Hepatocyte (in vitro differentiated cells): ENCODE data around the gene NHSL2. TPM values are rescaled to one million over a fixed set of nuclear protein-coding genes. Genes with fewer than 3 reads are reported as not detected.

Experiments
- DNase-seq: peaks from one replicate; pipeline ENCODE4 v3.0.0-alpha.2; 2016; ENCODE audit warnings: low spot score
- H2AFZ ChIP-seq: fragments of 200-600 bp; sonication (generic); 2 replicates; pipeline ENCODE4 v1.6.0; 2016; ENCODE audit warnings: antibody characterized with exemption, mild to moderate bottlenecking
- H3K27ac ChIP-seq: fragments of 200-600 bp; sonication (generic); 2 replicates; pipeline ENCODE4 v1.5.1; 2016; ENCODE audit warnings: mild to moderate bottlenecking
- H3K27me3 ChIP-seq: fragments of 200-600 bp; sonication (generic); 2 replicates; pipeline ENCODE4 v1.6.1; 2016
- H3K36me3 ChIP-seq: fragments of 200-600 bp; sonication (generic); replicated peaks from 2 replicates; pipeline ENCODE4 v1.5.1; 2016; ENCODE audit warnings: low read depth; ENCODE audit not compliant: insufficient read depth
- H3K4me1 ChIP-seq: fragments of 200-600 bp; sonication (generic); 2 replicates; pipeline ENCODE4 v1.5.1; 2016; ENCODE audit warnings: mild to moderate bottlenecking, moderate library complexity; ENCODE audit not compliant: insufficient read depth
- H3K4me2 ChIP-seq: fragments of 200-600 bp; sonication (generic); 2 replicates; pipeline ENCODE4 v1.6.0; 2016
- H3K4me3 ChIP-seq: fragments of 200-600 bp; sonication (generic); 2 replicates; pipeline ENCODE4 v1.5.1; 2016; ENCODE audit warnings: mild to moderate bottlenecking
- H3K79me2 ChIP-seq: fragments of 200-600 bp; sonication (generic); 2 replicates; pipeline ENCODE4 v1.6.0; 2017; ENCODE audit warnings: mild to moderate bottlenecking
- H3K9me2 ChIP-seq: fragments of 200-600 bp; sonication (generic); replicated peaks from 2 replicates; pipeline ENCODE4 v1.6.0; 2017; ENCODE audit warnings: mild to moderate bottlenecking; ENCODE audit not compliant: insufficient read depth
- H3K9me3 ChIP-seq: fragments of 200-600 bp; sonication (generic); 2 replicates; pipeline ENCODE4 v1.5.1; 2016; ENCODE audit warnings: low read depth, mild to moderate bottlenecking
- H4K20me1 ChIP-seq: fragments of 200-600 bp; sonication (generic); 2 replicates; pipeline ENCODE4 v1.6.0; 2016; ENCODE audit warnings: mild to moderate bottlenecking; ENCODE audit not compliant: insufficient read depth, poor library complexity, severe bottlenecking
- CTCF ChIP-seq: fragments of 200-600 bp; sonication (generic); IDR thresholded peaks from 2 replicates; pipeline ENCODE4 v1.5.1; 2016; ENCODE audit warnings: antibody characterized with exemption, mild to moderate bottlenecking; ENCODE audit not compliant: poor library complexity
- EZH2 ChIP-seq: fragments of 200-600 bp; sonication (generic); IDR thresholded peaks from 2 replicates; pipeline ENCODE4 v1.6.1; 2016; ENCODE audit warnings: antibody characterized with exemption, mild to moderate bottlenecking, borderline replicate concordance
- EZH2phosphoT487 ChIP-seq: fragments of 200-600 bp; sonication (generic); IDR thresholded peaks from one replicate; pipeline ENCODE4 v1.6.1; 2018; ENCODE audit warnings: antibody characterized with exemption, mild to moderate bottlenecking, low read depth, moderate library complexity; ENCODE audit not compliant: unreplicated experiment, severe bottlenecking
- WGBS: methylation state at CpG from one replicate; pipeline ENCODE4 v1.1.6; 2016; ENCODE audit warnings: low lambda C conversion rate; ENCODE audit errors: missing lambda C conversion rate; 5-methylcytosine and 5-hydroxymethylcytosine counted together
- polyA plus RNA-seq: library from polyadenylated mRNA; unstranded; fragments of >200 nt; fragmentation: Nextera tagmentation; extraction: Ambion mirVana; gene quantifications from 2 replicates; pipeline ENCODE4 v1.2.1, GENCODE V29; 2016
- total RNA-seq: library from RNA; depleted of rRNA; stranded (reverse); fragments of >200 nt; gene quantifications from 2 replicates; pipeline ENCODE4 v1.2.3, GENCODE V29; 2014

NHSL2 gene
- total and polyA plus RNA-seq, 2 experiments from 2014 or later: 2.3 to 3.2 TPM

- peak overlapping the region; percentile 12 for H2AFZ ChIP-seq
- 56% methylated on average over 8 of the region's 8 CpGs for WGBS
Measured at GRCh38 chrX:71909956-71910355, 689 bp upstream of the NHSL2 start.

GRCh38 chrX:71910986-71911730, 513 bp downstream of the NHSL2 start:
- Histone ChIP-seq H3K9me3 (no peaks in the 10 kb centered on the region), H3K27ac (no peak overlapping the region), H4K20me1 (no peaks in the 10 kb centered on the region), H3K79me2 (no peaks in the 10 kb centered on the region), H3K4me2 (peak overlapping the region; percentile 86), H3K36me3 (no peaks in the 10 kb centered on the region), H2AFZ (peak overlapping the region; percentile 66), H3K9me2 (no peaks in the 10 kb centered on the region), H3K4me1 (no peaks in the 10 kb centered on the region), H3K4me3 (peak overlapping the region; percentile 16), H3K27me3 (peaks cover 9% of the 10 kb centered on the region)
- 54% methylated on average over 37 of the region's 85 CpGs for WGBS
- TF ChIP-seq EZH2 (no peak), EZH2phosphoT487 (no peak), CTCF (peak; percentile 14)
- peak; percentile 53 for DNase-seq

More at GRCh38 chrX:71909956-71910355, 689 bp upstream of the NHSL2 start:
- no peak for TF ChIP-seq EZH2
- TF ChIP-seq CTCF: no peak
- TF ChIP-seq EZH2phosphoT487: no peak
- peak overlapping the region; percentile 16 for H3K4me3 ChIP-seq
- H3K9me3 ChIP-seq: no peaks in the 10 kb centered on the region
- H3K79me2 ChIP-seq: no peaks in the 10 kb centered on the region
- no peaks in the 10 kb centered on the region for H3K9me2 ChIP-seq
- no peaks in the 10 kb centered on the region for H4K20me1 ChIP-seq
- H3K27me3 ChIP-seq: peaks cover 9% of the 10 kb centered on the region
- peak overlapping the region; percentile 86 for H3K4me2 ChIP-seq
- H3K36me3 ChIP-seq: no peaks in the 10 kb centered on the region
- H3K27ac ChIP-seq: no peak overlapping the region
- H3K4me1 ChIP-seq: no peaks in the 10 kb centered on the region
- peak; percentile 28 for DNase-seq

- DNase-seq: peak; percentile 29
- TF ChIP-seq EZH2phosphoT487 (no peak), EZH2 (no peak), CTCF (no peak)
- Histone ChIP-seq H3K27me3 (peaks cover 9% of the 10 kb centered on the region), H2AFZ (peak overlapping the region; percentile 66), H3K4me3 (peak overlapping the region; percentile 16), H3K27ac (no peak overlapping the region), H3K36me3 (no peaks in the 10 kb centered on the region), H3K9me3 (no peaks in the 10 kb centered on the region), H3K4me2 (peak overlapping the region; percentile 86), H4K20me1 (no peaks in the 10 kb centered on the region), H3K4me1 (no peaks in the 10 kb centered on the region), H3K79me2 (no peaks in the 10 kb centered on the region), H3K9me2 (no peaks in the 10 kb centered on the region)
- WGBS: 61% methylated on average over 18 of the region's 29 CpGs
Measured at GRCh38 chrX:71911731-71912050, 1.0 kb downstream of the NHSL2 start.
